Right lobe of liver (tissue), 4 donors: ENCODE data around the gene ASB3.

Experiments
- POLR2A ChIP-seq: fragments of 450-650 bp; IDR thresholded peaks from one replicate; pipeline ENCODE4 v1.6.1; 2017; ENCODE audit warnings: antibody characterized with exemption, mild to moderate bottlenecking
- TF ChIP-seq, protein P1 (sequence below), 4 donors: fragments of 200-600 bp in 3 of 4; fragments of 450-650 bp in 1 of 4; IDR thresholded peaks; one replicate each; pipeline versions ENCODE4 v1.5.1 to v1.8.0; 2016 to 2022; ENCODE audit warnings: antibody characterized with exemption in 4 of 4, mild to moderate bottlenecking in 2 of 4
- donor health status: DM: no; HTN: no; CAD: no.
- donor health status: DM: no; HTN: no; CAD: no.
- donor health status: DM: no; HTN: yes; CAD: no.

DNA sequence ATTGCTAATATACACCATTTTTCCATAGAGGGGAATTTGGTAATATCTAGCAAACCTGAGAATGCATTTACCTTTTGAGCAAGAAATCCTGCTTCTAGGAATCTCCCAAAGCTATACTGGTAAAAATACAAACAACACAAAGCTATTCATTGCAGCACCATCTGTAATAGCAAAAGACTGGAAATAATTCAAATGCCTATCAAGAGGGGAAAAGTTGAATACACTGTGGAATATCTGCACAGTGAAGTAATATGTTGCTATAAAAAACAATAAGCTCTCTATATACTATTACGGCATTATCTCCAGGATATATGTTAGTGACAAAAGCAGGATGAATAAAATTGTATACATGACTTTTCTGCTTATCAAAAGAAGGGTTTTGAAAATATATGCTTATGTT is 131.5 kb downstream of the ASB3 start:
- TF ChIP-seq POLR2A: no peak
- TF ChIP-seq, protein P1, sequence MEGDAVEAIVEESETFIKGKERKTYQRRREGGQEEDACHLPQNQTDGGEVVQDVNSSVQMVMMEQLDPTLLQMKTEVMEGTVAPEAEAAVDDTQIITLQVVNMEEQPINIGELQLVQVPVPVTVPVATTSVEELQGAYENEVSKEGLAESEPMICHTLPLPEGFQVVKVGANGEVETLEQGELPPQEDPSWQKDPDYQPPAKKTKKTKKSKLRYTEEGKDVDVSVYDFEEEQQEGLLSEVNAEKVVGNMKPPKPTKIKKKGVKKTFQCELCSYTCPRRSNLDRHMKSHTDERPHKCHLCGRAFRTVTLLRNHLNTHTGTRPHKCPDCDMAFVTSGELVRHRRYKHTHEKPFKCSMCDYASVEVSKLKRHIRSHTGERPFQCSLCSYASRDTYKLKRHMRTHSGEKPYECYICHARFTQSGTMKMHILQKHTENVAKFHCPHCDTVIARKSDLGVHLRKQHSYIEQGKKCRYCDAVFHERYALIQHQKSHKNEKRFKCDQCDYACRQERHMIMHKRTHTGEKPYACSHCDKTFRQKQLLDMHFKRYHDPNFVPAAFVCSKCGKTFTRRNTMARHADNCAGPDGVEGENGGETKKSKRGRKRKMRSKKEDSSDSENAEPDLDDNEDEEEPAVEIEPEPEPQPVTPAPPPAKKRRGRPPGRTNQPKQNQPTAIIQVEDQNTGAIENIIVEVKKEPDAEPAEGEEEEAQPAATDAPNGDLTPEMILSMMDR (IDR thresholded peaks at IDR 0.05): no peak
